GM23338 (cell line): ENCODE results near the gene CSTF2T. TPM values are rescaled to one million over a fixed set of nuclear protein-coding genes. Genes with fewer than 3 reads are reported as not detected.
A peak's percentile ranks its signal among the peaks of the same experiment; 100 is the strongest.

ENCODE experiments used
- ATAC-seq: fragments of 200-7000 bp; cut with Tn5 transposase; 3 replicates; pipeline ENCODE4 v1.9.1; 2020
- DNase-seq: peaks from one replicate; pipeline ENCODE4 v3.0.0-alpha.2; 2015; ENCODE audit warnings: low spot score
- H2AFZ ChIP-seq: fragments of 200-600 bp; sonication (generic); 2 replicates; pipeline ENCODE4 v1.8.0; 2016; ENCODE audit warnings: antibody characterized with exemption, mild to moderate bottlenecking, moderate library complexity
- H3F3A ChIP-seq: fragments of 200-600 bp; sonication (generic); replicated peaks from 2 replicates; pipeline ENCODE4 v1.8.0; 2017; ENCODE audit warnings: antibody characterized with exemption, mixed run types, low read depth
- H3K27ac ChIP-seq: fragments of 200-600 bp; sonication (generic); 2 replicates; pipeline ENCODE4 v1.6.1; 2016; ENCODE audit warnings: low read depth
- H3K27me3 ChIP-seq: fragments of 200-600 bp; sonication (generic); 2 replicates; pipeline ENCODE4 v1.8.0; 2016; ENCODE audit warnings: mild to moderate bottlenecking, mixed run types, moderate library complexity; ENCODE audit not compliant: insufficient read depth
- H3K36me3 ChIP-seq: fragments of 200-600 bp; sonication (generic); 2 replicates; pipeline ENCODE4 v1.8.0; 2016; ENCODE audit warnings: mild to moderate bottlenecking; ENCODE audit not compliant: insufficient read depth
- H3K4me1 ChIP-seq: fragments of 200-600 bp; sonication (generic); 2 replicates; pipeline ENCODE4 v1.8.0; 2016; ENCODE audit warnings: mild to moderate bottlenecking, moderate library complexity; ENCODE audit not compliant: insufficient read depth
- H3K4me2 ChIP-seq: fragments of 200-600 bp; sonication (generic); 2 replicates; pipeline ENCODE4 v1.7.1; 2017; ENCODE audit warnings: mixed run types
- H3K4me3 ChIP-seq: fragments of 200-600 bp; sonication (generic); 2 replicates; pipeline ENCODE4 v1.6.1; 2016; ENCODE audit warnings: mixed run types
- H3K79me2 ChIP-seq: fragments of 200-600 bp; sonication (generic); replicated peaks from 2 replicates; pipeline ENCODE4 v1.8.0; 2017; ENCODE audit warnings: mild to moderate bottlenecking; ENCODE audit not compliant: insufficient read depth
- H3K9me2 ChIP-seq: fragments of 200-600 bp; sonication (generic); 2 replicates; pipeline ENCODE4 v1.8.0; 2017; ENCODE audit not compliant: insufficient read depth
- H4K20me1 ChIP-seq: fragments of 200-600 bp; sonication (generic); replicated peaks from 2 replicates; pipeline ENCODE4 v1.8.0; 2017; ENCODE audit warnings: mild to moderate bottlenecking; ENCODE audit not compliant: insufficient read depth
- H3K27ac Mint-ChIP-seq: 2 replicates; pipeline ENCODE4 v1.8.0; 2020; ENCODE audit warnings: inconsistent platforms, mild to moderate bottlenecking, moderate library complexity, mixed read lengths
- H3K27me3 Mint-ChIP-seq: 3 replicates; pipeline ENCODE4 v1.8.0; 2022; ENCODE audit warnings: low read depth, mild to moderate bottlenecking, moderate library complexity, mixed read lengths, inconsistent platforms; ENCODE audit not compliant: insufficient read depth, poor library complexity
- H3K36me3 Mint-ChIP-seq: 3 replicates; pipeline ENCODE4 v1.8.0; 2021; ENCODE audit warnings: low read depth, mild to moderate bottlenecking, inconsistent platforms, moderate library complexity, mixed read lengths
- H3K4me1 Mint-ChIP-seq: 3 replicates; pipeline ENCODE4 v1.8.0; 2020; ENCODE audit warnings: mild to moderate bottlenecking, inconsistent platforms, mixed read lengths
- H3K4me3 Mint-ChIP-seq: 3 replicates; pipeline ENCODE4 v1.8.0; 2021; ENCODE audit warnings: moderate library complexity, mild to moderate bottlenecking, inconsistent platforms, mixed read lengths
- H3K9me3 Mint-ChIP-seq: 3 replicates; pipeline ENCODE4 v1.8.0; 2020; ENCODE audit warnings: moderate library complexity, mild to moderate bottlenecking, inconsistent platforms, mixed read lengths
- CREB1 ChIP-seq: fragments of 250-450 bp; sonication (Bioruptor Pico); IDR thresholded peaks from 2 replicates; pipeline ENCODE4 v1.5.0; 2020; ENCODE audit warnings: low read depth, mild to moderate bottlenecking, moderate library complexity
- ETS1 ChIP-seq: IDR thresholded peaks from 2 replicates; pipeline ENCODE4 v1.6.1; 2016; ENCODE audit warnings: antibody characterized with exemption
- EZH2 ChIP-seq: fragments of 200-600 bp; sonication (generic); IDR thresholded peaks from one replicate; pipeline ENCODE4 v1.8.0; 2017; ENCODE audit warnings: antibody characterized with exemption, mild to moderate bottlenecking, low read depth; ENCODE audit not compliant: unreplicated experiment
- JUNB ChIP-seq: IDR thresholded peaks from one replicate; pipeline ENCODE4 v1.6.1; 2016; ENCODE audit warnings: antibody characterized with exemption; ENCODE audit not compliant: unreplicated experiment
- NANOG ChIP-seq: IDR thresholded peaks from 2 replicates; pipeline ENCODE4 v1.6.1; 2016; ENCODE audit warnings: antibody characterized with exemption, borderline replicate concordance
- POLR2AphosphoS5 ChIP-seq: IDR thresholded peaks from 2 replicates; pipeline ENCODE4 v1.6.1; 2016; ENCODE audit warnings: antibody characterized with exemption, low read depth
- STAT1 ChIP-seq: IDR thresholded peaks from one replicate; pipeline ENCODE4 v1.6.1; 2016; ENCODE audit warnings: antibody characterized with exemption; ENCODE audit not compliant: unreplicated experiment
- ZNF331 ChIP-seq: fragments of 250-450 bp; sonication (Bioruptor Pico); IDR thresholded peaks from 2 replicates; pipeline ENCODE4 v1.5.0; 2020; ENCODE audit warnings: low read depth, mild to moderate bottlenecking, moderate library complexity
- polyA plus RNA-seq: library from polyadenylated mRNA; unstranded; fragments of >200 nt; fragmentation: Nextera tagmentation; extraction: Ambion mirVana; gene quantifications from 2 replicates; pipeline ENCODE4 v1.2.1, GENCODE V29; 2016
- total RNA-seq: library from RNA; depleted of rRNA; stranded (reverse); fragments of >200 nt; shearing (Covaris generic); gene quantifications from 2 replicates; pipeline ENCODE4 v1.2.3, GENCODE V29; 2014
- TF ChIP-seq, protein P1 (sequence below): IDR thresholded peaks from one replicate; pipeline ENCODE4 v1.6.1; 2018; ENCODE audit warnings: antibody characterized with exemption; ENCODE audit not compliant: unreplicated experiment
- TF ChIP-seq, protein P2 (sequence below), 2 experiments: fragments of 200-600 bp in 1 of 2; sonication (generic) in 1 of 2; conservative IDR thresholded peaks; 2 replicates each; pipeline versions ENCODE4 v1.5.1 to v1.6.1; 2016 to 2017; ENCODE audit warnings: antibody characterized with exemption in 2 of 2, low read depth in 2 of 2, mild to moderate bottlenecking in 2 of 2, moderate library complexity in 1 of 2

Gene CSTF2T
- total and polyA plus RNA-seq, 2 experiments from 2014 or later: 9.8 to 31.9 TPM

- DNase-seq: no peak
- no peak for ATAC-seq
- H3K27ac ChIP-seq: no peak overlapping the region
- no peak overlapping the region for H3K4me2 ChIP-seq
- H3K4me3 ChIP-seq: no peak overlapping the region
- H3K79me2 ChIP-seq: peaks cover 32% of the 10 kb centered on the region
- H3K9me2 ChIP-seq: no peaks in the 10 kb centered on the region
- H2AFZ ChIP-seq: no peak overlapping the region
- Mint-ChIP-seq H3K9me3 (no peaks in the 10 kb centered on the region; the same call in 2 of the 3 replicates), H3K36me3 (peaks cover 22% of the 10 kb centered on the region), H3K27me3 (peaks cover 3% of the 10 kb centered on the region), H3K27ac (peak overlapping the region; percentile 48; the same call in 1 of the 2 replicates), H3K4me3 (no peak overlapping the region; the same call in 2 of the 3 replicates), H3K4me1 (peaks cover 29% of the 10 kb centered on the region)
- H3K4me1 ChIP-seq: peaks cover 9% of the 10 kb centered on the region; the same call in 1 of the 2 replicates
- H4K20me1 ChIP-seq: peaks cover 5% of the 10 kb centered on the region; the same call in 1 of the 2 replicates
- no peaks in the 10 kb centered on the region for H3K36me3 ChIP-seq
- TF ChIP-seq EZH2 (no peak), ZNF331 (no peak), ETS1 (no peak), POLR2AphosphoS5 (no peak), JUNB (no peak)
- TF ChIP-seq, protein P1, sequence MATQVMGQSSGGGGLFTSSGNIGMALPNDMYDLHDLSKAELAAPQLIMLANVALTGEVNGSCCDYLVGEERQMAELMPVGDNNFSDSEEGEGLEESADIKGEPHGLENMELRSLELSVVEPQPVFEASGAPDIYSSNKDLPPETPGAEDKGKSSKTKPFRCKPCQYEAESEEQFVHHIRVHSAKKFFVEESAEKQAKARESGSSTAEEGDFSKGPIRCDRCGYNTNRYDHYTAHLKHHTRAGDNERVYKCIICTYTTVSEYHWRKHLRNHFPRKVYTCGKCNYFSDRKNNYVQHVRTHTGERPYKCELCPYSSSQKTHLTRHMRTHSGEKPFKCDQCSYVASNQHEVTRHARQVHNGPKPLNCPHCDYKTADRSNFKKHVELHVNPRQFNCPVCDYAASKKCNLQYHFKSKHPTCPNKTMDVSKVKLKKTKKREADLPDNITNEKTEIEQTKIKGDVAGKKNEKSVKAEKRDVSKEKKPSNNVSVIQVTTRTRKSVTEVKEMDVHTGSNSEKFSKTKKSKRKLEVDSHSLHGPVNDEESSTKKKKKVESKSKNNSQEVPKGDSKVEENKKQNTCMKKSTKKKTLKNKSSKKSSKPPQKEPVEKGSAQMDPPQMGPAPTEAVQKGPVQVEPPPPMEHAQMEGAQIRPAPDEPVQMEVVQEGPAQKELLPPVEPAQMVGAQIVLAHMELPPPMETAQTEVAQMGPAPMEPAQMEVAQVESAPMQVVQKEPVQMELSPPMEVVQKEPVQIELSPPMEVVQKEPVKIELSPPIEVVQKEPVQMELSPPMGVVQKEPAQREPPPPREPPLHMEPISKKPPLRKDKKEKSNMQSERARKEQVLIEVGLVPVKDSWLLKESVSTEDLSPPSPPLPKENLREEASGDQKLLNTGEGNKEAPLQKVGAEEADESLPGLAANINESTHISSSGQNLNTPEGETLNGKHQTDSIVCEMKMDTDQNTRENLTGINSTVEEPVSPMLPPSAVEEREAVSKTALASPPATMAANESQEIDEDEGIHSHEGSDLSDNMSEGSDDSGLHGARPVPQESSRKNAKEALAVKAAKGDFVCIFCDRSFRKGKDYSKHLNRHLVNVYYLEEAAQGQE: no peak
- TF ChIP-seq, protein P2, sequence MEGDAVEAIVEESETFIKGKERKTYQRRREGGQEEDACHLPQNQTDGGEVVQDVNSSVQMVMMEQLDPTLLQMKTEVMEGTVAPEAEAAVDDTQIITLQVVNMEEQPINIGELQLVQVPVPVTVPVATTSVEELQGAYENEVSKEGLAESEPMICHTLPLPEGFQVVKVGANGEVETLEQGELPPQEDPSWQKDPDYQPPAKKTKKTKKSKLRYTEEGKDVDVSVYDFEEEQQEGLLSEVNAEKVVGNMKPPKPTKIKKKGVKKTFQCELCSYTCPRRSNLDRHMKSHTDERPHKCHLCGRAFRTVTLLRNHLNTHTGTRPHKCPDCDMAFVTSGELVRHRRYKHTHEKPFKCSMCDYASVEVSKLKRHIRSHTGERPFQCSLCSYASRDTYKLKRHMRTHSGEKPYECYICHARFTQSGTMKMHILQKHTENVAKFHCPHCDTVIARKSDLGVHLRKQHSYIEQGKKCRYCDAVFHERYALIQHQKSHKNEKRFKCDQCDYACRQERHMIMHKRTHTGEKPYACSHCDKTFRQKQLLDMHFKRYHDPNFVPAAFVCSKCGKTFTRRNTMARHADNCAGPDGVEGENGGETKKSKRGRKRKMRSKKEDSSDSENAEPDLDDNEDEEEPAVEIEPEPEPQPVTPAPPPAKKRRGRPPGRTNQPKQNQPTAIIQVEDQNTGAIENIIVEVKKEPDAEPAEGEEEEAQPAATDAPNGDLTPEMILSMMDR (conservative IDR thresholded peaks at IDR 0.05; ENCODE audit: low read depth in 2 of 2): no peak
- H3F3A ChIP-seq: no peaks in the 10 kb centered on the region
- no peaks in the 10 kb centered on the region for H3K27me3 ChIP-seq
These were observed 3.1 kb downstream of the CSTF2T start for GRCh38 chr10:51696251-51696650.

DNA sequence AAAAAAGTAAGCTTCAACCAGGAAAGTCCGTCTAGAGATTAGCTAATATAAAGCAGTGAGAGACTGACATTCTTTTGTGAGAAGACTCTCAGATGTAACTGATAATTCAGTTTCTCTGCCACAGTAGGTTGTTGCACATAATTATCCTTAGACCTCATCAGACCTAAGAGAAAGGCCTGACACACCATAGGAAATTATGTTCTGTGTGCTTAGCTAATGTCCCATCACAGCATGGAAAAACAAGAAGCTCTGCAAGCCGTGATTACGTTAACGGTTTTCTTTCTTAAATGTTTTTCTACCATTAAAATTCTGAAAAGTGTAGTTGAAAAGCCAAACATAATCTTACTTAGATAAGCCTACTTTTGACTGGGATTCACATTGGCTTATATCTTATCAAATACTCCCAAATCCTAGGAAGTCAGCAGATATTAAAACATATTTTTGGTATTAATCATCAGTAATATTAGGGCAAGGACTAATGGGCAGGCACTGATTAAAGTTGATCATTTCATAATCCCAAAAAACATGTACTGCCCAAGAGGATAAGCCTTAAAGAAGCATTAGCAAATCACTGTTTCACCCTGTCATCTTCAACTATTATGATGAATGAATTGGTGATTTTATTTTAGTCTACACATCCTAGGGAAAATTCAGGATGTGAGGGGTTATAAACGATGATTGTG, 5.2 kb downstream of the CSTF2T start:
- no peak overlapping the region for H3K27ac Mint-ChIP-seq
- H3K4me1 Mint-ChIP-seq: peaks cover 27% of the 10 kb centered on the region
- peaks cover 2% of the 10 kb centered on the region; the same call in 2 of the 3 replicates for H3K9me3 Mint-ChIP-seq
- H3K4me3 Mint-ChIP-seq: no peak overlapping the region
- H3K36me3 Mint-ChIP-seq: peaks cover 21% of the 10 kb centered on the region
- H3K79me2 ChIP-seq: peaks cover 31% of the 10 kb centered on the region
- ATAC-seq (no peak), DNase-seq (no peak)
- H3K27ac ChIP-seq: no peak overlapping the region
- H3K27me3 Mint-ChIP-seq: no peaks in the 10 kb centered on the region
- 0 out of 2 replicates have a peak, but pooled peaks cover 6% of the 10 kb centered on the region for H3K4me1 ChIP-seq
- no peak overlapping the region for H2AFZ ChIP-seq
- peaks cover 5% of the 10 kb centered on the region; the same call in 1 of the 2 replicates for H4K20me1 ChIP-seq
- H3K9me2 ChIP-seq: no peaks in the 10 kb centered on the region
- H3F3A ChIP-seq: no peaks in the 10 kb centered on the region
- H3K4me3 ChIP-seq: no peak overlapping the region
- H3K27me3 ChIP-seq: no peaks in the 10 kb centered on the region
- H3K4me2 ChIP-seq: no peak overlapping the region
- H3K36me3 ChIP-seq: no peaks in the 10 kb centered on the region
- TF ChIP-seq JUNB (no peak), CREB1 (CRISPR knock-in tag) (no peak), STAT1 (no peak), NANOG (no peak), EZH2 (no peak)
- TF ChIP-seq, protein P2 (conservative IDR thresholded peaks at IDR 0.05; ENCODE audit: low read depth in 2 of 2): no peak
- TF ChIP-seq, protein P1: no peak
